ENCODE results near the gene SLC8A1.

- TF ChIP-seq, protein P1, sequence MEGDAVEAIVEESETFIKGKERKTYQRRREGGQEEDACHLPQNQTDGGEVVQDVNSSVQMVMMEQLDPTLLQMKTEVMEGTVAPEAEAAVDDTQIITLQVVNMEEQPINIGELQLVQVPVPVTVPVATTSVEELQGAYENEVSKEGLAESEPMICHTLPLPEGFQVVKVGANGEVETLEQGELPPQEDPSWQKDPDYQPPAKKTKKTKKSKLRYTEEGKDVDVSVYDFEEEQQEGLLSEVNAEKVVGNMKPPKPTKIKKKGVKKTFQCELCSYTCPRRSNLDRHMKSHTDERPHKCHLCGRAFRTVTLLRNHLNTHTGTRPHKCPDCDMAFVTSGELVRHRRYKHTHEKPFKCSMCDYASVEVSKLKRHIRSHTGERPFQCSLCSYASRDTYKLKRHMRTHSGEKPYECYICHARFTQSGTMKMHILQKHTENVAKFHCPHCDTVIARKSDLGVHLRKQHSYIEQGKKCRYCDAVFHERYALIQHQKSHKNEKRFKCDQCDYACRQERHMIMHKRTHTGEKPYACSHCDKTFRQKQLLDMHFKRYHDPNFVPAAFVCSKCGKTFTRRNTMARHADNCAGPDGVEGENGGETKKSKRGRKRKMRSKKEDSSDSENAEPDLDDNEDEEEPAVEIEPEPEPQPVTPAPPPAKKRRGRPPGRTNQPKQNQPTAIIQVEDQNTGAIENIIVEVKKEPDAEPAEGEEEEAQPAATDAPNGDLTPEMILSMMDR (IDR thresholded peaks at IDR 0.05) = no peak
- no peak for TF ChIP-seq POLR2A (IDR thresholded peaks at IDR 0.05)
Measured at GRCh38 chr2:40129725-40130124, 322.2 kb downstream of the SLC8A1 start.
